BJ (cell line): Measurements from ENCODE around the gene FIBP. TPM values are rescaled to one million over a fixed set of nuclear protein-coding genes. Genes with fewer than 3 reads are reported as not detected.

ENCODE experiments used
- CTCF ChIA-PET: fragments of 350-600 bp; formaldehyde crosslinking; extraction: SDS; loops from one replicate; lab custom pipeline; 2021; ENCODE audit warnings: antibody characterized with exemption, inconsistent platforms; lab: Yijun Ruan, JAX
- POLR2A ChIA-PET: fragments of 300-600 bp; sonication (Branson Sonifier 250); formaldehyde crosslinking; extraction: SDS; loops from one replicate; lab custom pipeline; 2021; ENCODE audit warnings: antibody characterized with exemption; lab: Charles Lee
- DNase-seq: peaks from one replicate; pipeline ENCODE4 v3.0.0-alpha.2; 2011; ENCODE audit warnings: low read depth
- H3K27me3 ChIP-seq: 2 replicates; pipeline ENCODE4 v1.6.0; 2011; ENCODE audit warnings: low read length; ENCODE audit not compliant: control insufficient read depth, insufficient read depth
- H3K36me3 ChIP-seq: 2 replicates; pipeline ENCODE4 v1.5.1; 2011; ENCODE audit warnings: low read length; ENCODE audit not compliant: control insufficient read depth, insufficient read depth
- H3K4me3 ChIP-seq: 2 replicates; pipeline ENCODE4 v1.5.1; 2011; ENCODE audit warnings: low read depth, mild to moderate bottlenecking, control low read depth, low read length
- CTCF ChIP-seq: IDR thresholded peaks from 2 replicates; pipeline ENCODE4 v1.5.1; 2011; ENCODE audit warnings: low read depth, mild to moderate bottlenecking, control low read depth, inconsistent platforms, low read length, moderate library complexity; ENCODE audit not compliant: insufficient read depth
- polyA plus RNA-seq: library from polyadenylated mRNA; depleted of rRNA; stranded (reverse); fragments of >200 nt; gene quantifications from 2 replicates; pipeline ENCODE4 v1.2.3, GENCODE V29; 2011

Gene FIBP
- polyA plus RNA-seq, 1 experiment, result 199 TPM

GRCh38 chr11:65883058-65883761 lies 5.1 kb downstream of the FIBP start:
- no peak for TF ChIP-seq CTCF
- ChIA-PET CTCF (interaction anchor here (1.0 to 11.7 kb wide), 13 partner anchors 12 to 175 kb away, joined by 3 to 130 read pairs (median 9); partner anchors contain the start of genes C11orf68, EFEMP2, FOSL1 and MUS81), POLR2A (no interaction called here)
- H3K36me3 ChIP-seq, result peaks cover 26% of the 10 kb centered on the region
- H3K27me3 ChIP-seq, result no peaks in the 10 kb centered on the region
- DNase-seq, result no peak
- H3K4me3 ChIP-seq, result no peak overlapping the region

- H3K36me3 ChIP-seq, result peaks cover 26% of the 10 kb centered on the region
- CTCF ChIA-PET, result interaction anchor here (0.9 to 9.4 kb wide), 8 partner anchors 11 to 171 kb away, joined by 3 to 130 read pairs (median 14); partner anchors contain the start of genes EFEMP2, FOSL1, KAT5 and MUS81
- POLR2A ChIA-PET, result interaction anchor here (0.8 kb wide), 1 partner anchor 8 kb away, joined by 9 read pairs; the partner anchor contains the start of gene CCDC85B
- TF ChIP-seq CTCF, result no peak
- DNase-seq, result no peak
- H3K27me3 ChIP-seq, result no peaks in the 10 kb centered on the region
- H3K4me3 ChIP-seq, result no peak overlapping the region
These were observed 5.9 kb downstream of the FIBP start for GRCh38 chr11:65882120-65883057.

DNA sequence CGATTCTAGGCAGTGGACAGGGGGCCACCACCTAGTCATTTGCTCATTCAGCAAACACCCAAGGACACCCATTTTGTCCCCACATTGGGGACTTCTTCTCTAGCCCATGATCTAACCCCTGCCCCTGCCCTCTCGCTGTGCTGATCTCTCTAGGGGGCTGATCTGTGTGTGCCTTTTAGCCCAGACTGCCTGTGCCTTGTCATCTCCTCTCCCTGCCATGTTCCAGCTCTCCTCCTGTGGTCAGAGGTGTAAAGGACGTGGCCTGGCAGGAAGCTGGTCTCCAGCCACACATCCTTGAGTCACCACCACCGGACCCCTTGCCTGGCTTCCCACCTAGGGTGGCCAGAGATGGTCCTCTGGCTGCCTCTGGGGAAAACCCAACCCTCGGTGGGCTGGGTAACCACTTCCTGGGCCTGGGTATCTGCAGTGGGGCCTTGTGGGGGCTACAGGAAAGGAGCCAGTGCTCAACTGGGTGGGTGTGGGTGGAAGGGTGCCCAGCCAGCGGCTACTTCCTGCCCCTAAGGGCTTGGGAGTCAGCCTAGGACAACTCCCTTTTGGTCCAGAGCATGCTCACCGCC lies 7.3 kb downstream of the FIBP start:
- peaks cover 23% of the 10 kb centered on the region for H3K36me3 ChIP-seq
- no peak overlapping the region for H3K4me3 ChIP-seq
- no peak for DNase-seq
- no peak for TF ChIP-seq CTCF
- no peaks in the 10 kb centered on the region for H3K27me3 ChIP-seq
- CTCF ChIA-PET, result interaction anchor here (1.2 to 1.6 kb wide), 2 partner anchors 8 to 108 kb away, joined by 3 to 5 read pairs; no protein-coding TSS in a partner anchor
- POLR2A ChIA-PET, result no interaction called here

GRCh38 chr11:65880027-65880426 lies 8.2 kb downstream of the FIBP start:
- POLR2A ChIA-PET, result interaction anchor here (0.6 kb wide), 1 partner anchor 18 kb away, joined by 15 read pairs; no protein-coding TSS in a partner anchor

More at GRCh38 chr11:65880027-65880426, 8.2 kb downstream of the FIBP start:
- CTCF ChIA-PET, result interaction anchor here (0.6 to 1.2 kb wide), 2 partner anchors 9 to 162 kb away, joined by 3 to 4 read pairs; no protein-coding TSS in a partner anchor
- peaks cover 16% of the 10 kb centered on the region for H3K36me3 ChIP-seq
- no peak for TF ChIP-seq CTCF
- no peak for DNase-seq
- no peaks in the 10 kb centered on the region for H3K27me3 ChIP-seq
- no peak overlapping the region for H3K4me3 ChIP-seq
